Prostate gland (tissue), 2 donors: ENCODE data around the gene CFAP97. TPM values are rescaled to one million over a fixed set of nuclear protein-coding genes. Genes with fewer than 3 reads are reported as not detected.

Experiments
- DNase-seq: peaks from one replicate; pipeline ENCODE4 v3.0.0-alpha.2; 2019; ENCODE audit warnings: low spot score
- H3K27ac ChIP-seq, 2 donors: fragments of 200-600 bp; sonication (generic); 2 replicates each; pipeline ENCODE4 v1.5.1; 2017 to 2019
- H3K27me3 ChIP-seq: fragments of 200-600 bp; sonication (generic); replicated peaks from 2 replicates; pipeline ENCODE4 v1.5.1; 2019; ENCODE audit not compliant: insufficient read depth
- H3K36me3 ChIP-seq, 2 donors: fragments of 200-600 bp; sonication (generic); 1 replicate in 1 of 2; 2 replicates in 1 of 2; pipeline versions ENCODE4 v1.5.1 to v1.8.1; 2017 to 2019
- H3K4me1 ChIP-seq: fragments of 200-600 bp; sonication (generic); replicated peaks from 2 replicates; pipeline ENCODE4 v1.5.1; 2019
- H3K4me3 ChIP-seq, 2 donors: fragments of 200-600 bp; sonication (generic); 2 replicates each; pipeline ENCODE4 v1.5.1; 2017 to 2019
- H3K9me3 ChIP-seq: fragments of 200-600 bp; sonication (generic); 2 replicates; pipeline ENCODE4 v1.5.1; 2017
- POLR2A ChIP-seq: fragments of 450-650 bp; IDR thresholded peaks from one replicate; pipeline ENCODE4 v1.6.1; 2016; ENCODE audit warnings: antibody characterized with exemption, mild to moderate bottlenecking
- POLR2AphosphoS5 ChIP-seq: sonication (generic); formaldehyde crosslinking; IDR thresholded peaks from one replicate; pipeline ENCODE4 v1.6.1; 2017; ENCODE audit warnings: antibody characterized with exemption
- WGBS: methylation state at CpG from one replicate; pipeline ENCODE4 v1.1.5; 2018; 5-methylcytosine and 5-hydroxymethylcytosine counted together
- intact Hi-C: fragments of 100-400 bp; cut with DNase I; formaldehyde crosslinking; loops from one replicate; pipeline ENCODE4 v1.14.2; 2022
- total RNA-seq, 2 donors: library from RNA; depleted of rRNA; stranded (reverse); fragments of >200 nt; gene quantifications; one replicate each; pipeline ENCODE4 v1.1.0, GENCODE V29; 2016
- TF ChIP-seq, protein P1 (sequence below), 4 experiments: fragments of 200-600 bp in 2 of 4; fragments of 450-650 bp in 2 of 4; sonication (generic) in 2 of 4; IDR thresholded peaks; 1 replicate in 3 of 4; 2 replicates in 1 of 4; pipeline ENCODE4 v1.5.1; 2016 to 2019; ENCODE audit warnings: antibody characterized with exemption in 4 of 4, mild to moderate bottlenecking in 2 of 4, moderate library complexity in 2 of 4

CFAP97 gene
- total RNA-seq, 2 donors from 2014 or later = 28.9 to 35.2 TPM

DNA sequence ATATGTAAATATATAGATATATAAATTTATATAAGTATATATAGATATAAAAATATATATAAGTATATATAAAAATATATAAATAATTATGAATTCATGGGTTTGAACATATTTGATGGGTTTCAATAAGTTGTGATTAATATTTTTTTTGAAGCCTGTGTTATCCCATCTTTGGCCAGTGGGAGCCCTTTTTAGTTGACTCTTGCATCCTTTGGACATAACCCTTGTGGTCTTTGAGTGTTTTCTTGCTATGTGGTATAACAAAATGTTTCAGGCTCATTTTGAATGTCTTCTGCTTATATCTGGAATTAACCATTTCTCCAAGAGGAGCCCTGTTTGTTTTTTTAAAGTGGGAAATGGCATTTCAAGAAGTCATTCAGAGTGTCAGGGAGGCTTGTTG lies 20.8 kb upstream of the CFAP97 start:
- TF ChIP-seq POLR2AphosphoS5 = no peak
- TF ChIP-seq POLR2A = no peak
- TF ChIP-seq, protein P1, sequence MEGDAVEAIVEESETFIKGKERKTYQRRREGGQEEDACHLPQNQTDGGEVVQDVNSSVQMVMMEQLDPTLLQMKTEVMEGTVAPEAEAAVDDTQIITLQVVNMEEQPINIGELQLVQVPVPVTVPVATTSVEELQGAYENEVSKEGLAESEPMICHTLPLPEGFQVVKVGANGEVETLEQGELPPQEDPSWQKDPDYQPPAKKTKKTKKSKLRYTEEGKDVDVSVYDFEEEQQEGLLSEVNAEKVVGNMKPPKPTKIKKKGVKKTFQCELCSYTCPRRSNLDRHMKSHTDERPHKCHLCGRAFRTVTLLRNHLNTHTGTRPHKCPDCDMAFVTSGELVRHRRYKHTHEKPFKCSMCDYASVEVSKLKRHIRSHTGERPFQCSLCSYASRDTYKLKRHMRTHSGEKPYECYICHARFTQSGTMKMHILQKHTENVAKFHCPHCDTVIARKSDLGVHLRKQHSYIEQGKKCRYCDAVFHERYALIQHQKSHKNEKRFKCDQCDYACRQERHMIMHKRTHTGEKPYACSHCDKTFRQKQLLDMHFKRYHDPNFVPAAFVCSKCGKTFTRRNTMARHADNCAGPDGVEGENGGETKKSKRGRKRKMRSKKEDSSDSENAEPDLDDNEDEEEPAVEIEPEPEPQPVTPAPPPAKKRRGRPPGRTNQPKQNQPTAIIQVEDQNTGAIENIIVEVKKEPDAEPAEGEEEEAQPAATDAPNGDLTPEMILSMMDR (IDR thresholded peaks at IDR 0.05) = no peak
- Histone ChIP-seq H3K4me3 (no peak overlapping the region), H3K9me3 (no peaks in the 10 kb centered on the region), H3K27me3 (no peaks in the 10 kb centered on the region), H3K27ac (no peak overlapping the region), H3K4me1 (no peaks in the 10 kb centered on the region), H3K36me3 (no peaks in the 10 kb centered on the region)
- intact Hi-C loops = no loop called here
- DNase-seq = no peak

DNA sequence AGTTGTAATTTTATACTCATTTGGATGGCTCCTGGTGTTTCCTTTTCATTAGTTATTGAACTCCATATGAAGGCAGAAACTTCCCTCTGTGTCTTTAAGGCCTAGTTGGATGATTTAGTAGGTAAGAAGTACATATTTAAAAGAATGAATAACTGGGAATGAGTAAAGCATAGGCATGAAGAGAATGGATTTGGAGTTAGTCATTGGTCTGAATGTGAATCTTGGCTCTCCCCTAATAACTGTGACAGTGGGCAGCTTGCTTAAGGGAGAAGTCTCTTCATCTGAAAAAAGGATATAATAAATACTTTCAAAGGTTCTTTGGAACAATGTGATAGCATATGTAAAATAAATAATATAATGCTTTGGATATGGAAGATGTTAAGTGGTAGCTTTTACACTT lies 18.8 kb upstream of the CFAP97 start:
- H3K27ac ChIP-seq = no peak overlapping the region
- intact Hi-C loops = no loop called here
- DNase-seq = no peak
- H3K9me3 ChIP-seq = no peaks in the 10 kb centered on the region
- TF ChIP-seq POLR2A (no peak), POLR2AphosphoS5 (no peak)
- TF ChIP-seq, protein P1 (IDR thresholded peaks at IDR 0.05) = no peak
- no peaks in the 10 kb centered on the region for H3K27me3 ChIP-seq
- no peak overlapping the region for H3K4me3 ChIP-seq
- H3K4me1 ChIP-seq = no peaks in the 10 kb centered on the region
- no peaks in the 10 kb centered on the region for H3K36me3 ChIP-seq

DNA sequence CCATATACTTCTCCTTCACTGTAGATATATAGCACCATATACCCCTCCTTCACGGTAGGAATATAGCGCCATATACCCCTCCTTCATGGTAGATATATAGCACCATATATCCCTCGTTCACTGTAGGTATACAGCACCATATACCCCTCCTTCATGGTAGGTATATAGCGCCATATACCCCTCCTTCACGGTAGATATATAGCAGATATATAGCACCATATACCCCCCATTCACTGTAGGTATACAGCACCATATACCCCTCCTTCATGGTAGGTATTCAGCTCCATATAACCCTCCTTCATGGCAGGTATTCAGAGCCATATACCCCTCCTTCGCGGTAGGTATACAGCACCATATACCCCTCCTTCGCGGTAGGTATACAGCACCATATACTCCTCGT lies 18.1 kb upstream of the CFAP97 start:
- no peak for DNase-seq
- WGBS = 39% methylated on average over 8 of the region's 10 CpGs
- Histone ChIP-seq H3K4me1 (no peaks in the 10 kb centered on the region), H3K36me3 (no peaks in the 10 kb centered on the region), H3K27ac (no peak overlapping the region), H3K4me3 (no peak overlapping the region), H3K27me3 (no peaks in the 10 kb centered on the region), H3K9me3 (no peaks in the 10 kb centered on the region)
- intact Hi-C loops = no loop called here
- no peak for TF ChIP-seq POLR2A
- no peak for TF ChIP-seq POLR2AphosphoS5
- TF ChIP-seq, protein P1 (IDR thresholded peaks at IDR 0.05) = no peak

DNA sequence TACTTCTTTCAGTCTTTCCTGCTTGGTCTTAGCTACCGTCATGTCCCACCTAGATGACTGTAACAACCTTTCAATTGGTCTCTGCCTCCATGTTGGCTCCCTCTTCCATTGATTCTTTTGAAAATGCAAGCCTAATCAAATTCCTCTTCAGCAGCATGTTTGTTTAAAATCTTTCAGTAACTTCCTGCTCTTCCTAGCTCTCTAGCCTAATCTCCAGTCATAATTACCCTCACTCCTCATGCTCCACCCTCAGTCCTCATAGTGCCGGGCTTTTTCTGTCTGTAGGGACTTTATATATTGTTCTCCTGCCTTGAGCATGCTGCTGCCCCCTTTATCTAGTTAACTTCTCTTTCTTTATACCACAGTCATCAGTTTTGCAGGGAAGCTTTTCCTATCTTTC lies 17.7 kb upstream of the CFAP97 start:
- WGBS = 82% methylated on average over 2 of the region's 2 CpGs
- intact Hi-C loops = no loop called here

More for the DNA sequence above, 17.7 kb upstream of the CFAP97 start:
- no peak for DNase-seq
- H3K4me3 ChIP-seq = no peak overlapping the region
- TF ChIP-seq, protein P1 (IDR thresholded peaks at IDR 0.05) = no peak
- TF ChIP-seq POLR2A (no peak), POLR2AphosphoS5 (no peak)
- no peaks in the 10 kb centered on the region for H3K4me1 ChIP-seq
- no peaks in the 10 kb centered on the region for H3K27me3 ChIP-seq
- no peak overlapping the region for H3K27ac ChIP-seq
- no peaks in the 10 kb centered on the region for H3K9me3 ChIP-seq
- H3K36me3 ChIP-seq = no peaks in the 10 kb centered on the region
